Activated CD4-positive, alpha-beta memory T cell treated with anti-CD3 and anti-CD28 coated beads, Interleukin-2, amount 10 ng/mL, durations not matched to agents 7 days and 5 days (primary cell): ENCODE results near the gene LRRC49. TPM values are rescaled to one million over a fixed set of nuclear protein-coding genes. Genes with fewer than 3 reads are reported as not detected.
"Not testable (repeated sequence)": the region's sequence is repeated elsewhere in the genome, so short reads cannot be mapped to it uniquely, and the experiment has no call there.

Experiments used
- CTCF ChIA-PET: fragments of 350-600 bp; sonication (Branson Sonifier 250); formaldehyde crosslinking; loops from one replicate; lab custom pipeline; 2021; ENCODE audit warnings: antibody characterized with exemption, inconsistent platforms; lab: Charles Lee
- POLR2A ChIA-PET: fragments of 350-600 bp; sonication (Branson Sonifier 250); formaldehyde crosslinking; loops from one replicate; lab custom pipeline; 2021; ENCODE audit warnings: antibody characterized with exemption; lab: Charles Lee
- DNase-seq: peaks from one replicate; pipeline ENCODE4 v3.0.0-alpha.2; 2020
- H3K27ac Mint-ChIP-seq: one replicate; pipeline ENCODE4 v1.8.0; 2021; ENCODE audit warnings: mild to moderate bottlenecking, mixed read lengths
- H3K27me3 Mint-ChIP-seq: one replicate; pipeline ENCODE4 v1.8.0; 2021; ENCODE audit warnings: mixed read lengths
- H3K36me3 Mint-ChIP-seq: one replicate; pipeline ENCODE4 v1.8.0; 2021; ENCODE audit warnings: low read depth, mixed read lengths
- H3K4me1 Mint-ChIP-seq: one replicate; pipeline ENCODE4 v1.8.0; 2021; ENCODE audit warnings: mixed read lengths
- H3K4me3 Mint-ChIP-seq: one replicate; pipeline ENCODE4 v1.8.0; 2021; ENCODE audit warnings: mild to moderate bottlenecking, mixed read lengths
- H3K9me3 Mint-ChIP-seq: one replicate; pipeline ENCODE4 v1.8.0; 2021; ENCODE audit warnings: mixed read lengths
- total RNA-seq, 2 experiments: library from RNA; stranded (reverse); gene quantifications; one replicate each; pipeline ENCODE4 v1.2.3, GENCODE V29; 2021

Gene LRRC49
- total RNA-seq, 2 experiments from 2014 or later = not detected

- H3K4me3 Mint-ChIP-seq, DNase-seq, POLR2A ChIA-PET, H3K9me3 Mint-ChIP-seq, H3K27me3 Mint-ChIP-seq, H3K36me3 Mint-ChIP-seq, H3K4me1 Mint-ChIP-seq, CTCF ChIA-PET, H3K27ac Mint-ChIP-seq: not testable (repeated sequence)
Observed at GRCh38 chr15:71004506-71004905, 111.9 kb downstream of the LRRC49 start.

GRCh38 chr15:71005895-71006294 is 113.3 kb downstream of the LRRC49 start:
- no peak overlapping the region for H3K4me3 Mint-ChIP-seq
- DNase-seq = no peak
- ChIA-PET POLR2A (no interaction called here), CTCF (no interaction called here)
- peaks cover 3% of the 10 kb centered on the region for H3K27me3 Mint-ChIP-seq
- H3K36me3 Mint-ChIP-seq = no peaks in the 10 kb centered on the region
- H3K4me1 Mint-ChIP-seq = no peaks in the 10 kb centered on the region
- no peak overlapping the region for H3K27ac Mint-ChIP-seq
- no peaks in the 10 kb centered on the region for H3K9me3 Mint-ChIP-seq

- no peak overlapping the region for H3K27ac Mint-ChIP-seq
- ChIA-PET CTCF (no interaction called here), POLR2A (interaction anchor here (0.6 kb wide), 1 partner anchor 169 kb away, joined by 3 read pairs; no protein-coding TSS in a partner anchor)
- H3K4me1 Mint-ChIP-seq = no peaks in the 10 kb centered on the region
- DNase-seq = no peak
- no peak overlapping the region for H3K4me3 Mint-ChIP-seq
- H3K27me3 Mint-ChIP-seq = peaks cover 3% of the 10 kb centered on the region
- no peaks in the 10 kb centered on the region for H3K36me3 Mint-ChIP-seq
- no peaks in the 10 kb centered on the region for H3K9me3 Mint-ChIP-seq
Observed at GRCh38 chr15:71008250-71008870, 115.7 kb downstream of the LRRC49 start.

GRCh38 chr15:71010472-71010871 is 117.8 kb downstream of the LRRC49 start:
- no peak overlapping the region for H3K27ac Mint-ChIP-seq
- H3K36me3 Mint-ChIP-seq = no peaks in the 10 kb centered on the region
- ChIA-PET CTCF (no interaction called here), POLR2A (no interaction called here)
- H3K4me3 Mint-ChIP-seq = no peak overlapping the region
- no peaks in the 10 kb centered on the region for H3K9me3 Mint-ChIP-seq
- H3K27me3 Mint-ChIP-seq = peaks cover 3% of the 10 kb centered on the region
- no peak for DNase-seq
- H3K4me1 Mint-ChIP-seq = no peaks in the 10 kb centered on the region

- H3K27me3 Mint-ChIP-seq = peaks cover 3% of the 10 kb centered on the region
- no peak overlapping the region for H3K27ac Mint-ChIP-seq
- no peak for DNase-seq
- H3K9me3 Mint-ChIP-seq = no peaks in the 10 kb centered on the region
- no peaks in the 10 kb centered on the region for H3K4me1 Mint-ChIP-seq
- CTCF ChIA-PET = no interaction called here
- no peak overlapping the region for H3K4me3 Mint-ChIP-seq
- no peaks in the 10 kb centered on the region for H3K36me3 Mint-ChIP-seq
- POLR2A ChIA-PET = no interaction called here
Observed at GRCh38 chr15:71010997-71011396, 118.4 kb downstream of the LRRC49 start.

GRCh38 chr15:71011503-71012155 is 119.0 kb downstream of the LRRC49 start:
- ChIA-PET POLR2A (no interaction called here), CTCF (interaction anchor here (0.8 kb wide), 1 partner anchor 11 kb away, joined by 3 read pairs; no protein-coding TSS in a partner anchor)
- no peak overlapping the region for H3K27ac Mint-ChIP-seq
- DNase-seq = no peak
- H3K9me3 Mint-ChIP-seq = no peaks in the 10 kb centered on the region
- no peaks in the 10 kb centered on the region for H3K4me1 Mint-ChIP-seq
- H3K36me3 Mint-ChIP-seq = no peaks in the 10 kb centered on the region
- peaks cover 3% of the 10 kb centered on the region for H3K27me3 Mint-ChIP-seq
- H3K4me3 Mint-ChIP-seq = no peak overlapping the region

- POLR2A ChIA-PET = no interaction called here
- H3K4me3 Mint-ChIP-seq = no peak overlapping the region
Observed at GRCh38 chr15:71013446-71013845, 120.8 kb downstream of the LRRC49 start.

GRCh38 chr15:71015342-71015741 is 122.7 kb downstream of the LRRC49 start:
- no peaks in the 10 kb centered on the region for H3K4me1 Mint-ChIP-seq
- CTCF ChIA-PET = no interaction called here
- no peak overlapping the region for H3K4me3 Mint-ChIP-seq

More at GRCh38 chr15:71013446-71013845, 120.8 kb downstream of the LRRC49 start:
- Mint-ChIP-seq H3K27ac (no peak overlapping the region), H3K4me1 (no peaks in the 10 kb centered on the region), H3K9me3 (no peaks in the 10 kb centered on the region), H3K36me3 (no peaks in the 10 kb centered on the region), H3K27me3 (peaks cover 5% of the 10 kb centered on the region)
- CTCF ChIA-PET = no interaction called here
- DNase-seq = no peak

GRCh38 chr15:71031232-71031631 is 138.6 kb downstream of the LRRC49 start:
- POLR2A ChIA-PET, CTCF ChIA-PET, H3K9me3 Mint-ChIP-seq, H3K27ac Mint-ChIP-seq, H3K27me3 Mint-ChIP-seq, DNase-seq, H3K4me3 Mint-ChIP-seq, H3K4me1 Mint-ChIP-seq, H3K36me3 Mint-ChIP-seq: not testable (repeated sequence)

More at GRCh38 chr15:71015342-71015741, 122.7 kb downstream of the LRRC49 start:
- H3K27me3 Mint-ChIP-seq = peaks cover 2% of the 10 kb centered on the region
- DNase-seq = no peak
- POLR2A ChIA-PET = no interaction called here
- H3K36me3 Mint-ChIP-seq = no peaks in the 10 kb centered on the region
- H3K9me3 Mint-ChIP-seq = peaks cover 2% of the 10 kb centered on the region
- H3K27ac Mint-ChIP-seq = no peak overlapping the region

GRCh38 chr15:71035478-71035877 is 142.9 kb downstream of the LRRC49 start:
- DNase-seq, H3K4me1 Mint-ChIP-seq, POLR2A ChIA-PET, H3K36me3 Mint-ChIP-seq, H3K27me3 Mint-ChIP-seq, H3K27ac Mint-ChIP-seq, CTCF ChIA-PET, H3K9me3 Mint-ChIP-seq, H3K4me3 Mint-ChIP-seq: not testable (repeated sequence)

GRCh38 chr15:71042356-71042922 is 149.8 kb downstream of the LRRC49 start:
- H3K4me3 Mint-ChIP-seq = no peak overlapping the region
- no peaks in the 10 kb centered on the region for H3K36me3 Mint-ChIP-seq
- H3K9me3 Mint-ChIP-seq = no peaks in the 10 kb centered on the region
- DNase-seq = no peak
- H3K27me3 Mint-ChIP-seq = no peaks in the 10 kb centered on the region
- CTCF ChIA-PET = no interaction called here
- no peak overlapping the region for H3K27ac Mint-ChIP-seq
- POLR2A ChIA-PET = no interaction called here
- H3K4me1 Mint-ChIP-seq = no peaks in the 10 kb centered on the region

GRCh38 chr15:71043373-71043772 is 150.7 kb downstream of the LRRC49 start:
- Mint-ChIP-seq H3K4me3 (no peak overlapping the region), H3K27me3 (no peaks in the 10 kb centered on the region), H3K36me3 (no peaks in the 10 kb centered on the region), H3K27ac (no peak overlapping the region), H3K9me3 (no peaks in the 10 kb centered on the region), H3K4me1 (no peaks in the 10 kb centered on the region)
- ChIA-PET POLR2A (no interaction called here), CTCF (no interaction called here)
- no peak for DNase-seq

- no peak overlapping the region for H3K4me3 Mint-ChIP-seq
- H3K9me3 Mint-ChIP-seq = no peaks in the 10 kb centered on the region
- no peak for DNase-seq
- no peaks in the 10 kb centered on the region for H3K4me1 Mint-ChIP-seq
- CTCF ChIA-PET = no interaction called here
- H3K36me3 Mint-ChIP-seq = no peaks in the 10 kb centered on the region
- POLR2A ChIA-PET = no interaction called here
- H3K27ac Mint-ChIP-seq = no peak overlapping the region
- H3K27me3 Mint-ChIP-seq = no peaks in the 10 kb centered on the region
Observed at GRCh38 chr15:71044006-71044405, 151.4 kb downstream of the LRRC49 start.
